Neural cell (in vitro differentiated cells): ENCODE data around the gene PDE8A.

Experiments
- CTCF ChIP-seq: fragments of 450-650 bp; IDR thresholded peaks from 2 replicates; pipeline ENCODE4 v1.5.1; 2014; ENCODE audit warnings: antibody characterized with exemption, mild to moderate bottlenecking, moderate library complexity; ENCODE audit not compliant: poor library complexity, severe bottlenecking
- POLR2AphosphoS5 ChIP-seq: IDR thresholded peaks from 2 replicates; pipeline ENCODE4 v1.6.1; 2012

- TF ChIP-seq CTCF (no peak), POLR2AphosphoS5 (no peak)
Observed at GRCh38 chr15:85024003-85024402, 42.3 kb downstream of the PDE8A start.
